H1 (cell line): ENCODE data around the gene HAT1. TPM values are rescaled to one million over a fixed set of nuclear protein-coding genes. Genes with fewer than 3 reads are reported as not detected.
"Not testable (repeated sequence)": the region's sequence is repeated elsewhere in the genome, so short reads cannot be mapped to it uniquely, and the experiment has no call there.

Source experiments
- CTCF ChIA-PET: fragments of 300-600 bp; sonication (Branson Sonifier 250); formaldehyde crosslinking; loops from one replicate; lab custom pipeline; 2021; ENCODE audit not compliant: partially characterized antibody; lab: Charles Lee
- POLR2A ChIA-PET: fragments of 300-600 bp; sonication (Branson Sonifier 250); formaldehyde crosslinking; loops from one replicate; lab custom pipeline; 2021; ENCODE audit warnings: inconsistent platforms; ENCODE audit not compliant: partially characterized antibody; lab: Charles Lee
- DNase-seq, 2 experiments: peaks; one replicate each; pipeline versions ENCODE4 v3.0.0 to v3.0.0-alpha.2; 2010 to 2022; ENCODE audit warnings: low spot score in 2 of 2, low read depth in 1 of 2, mixed read lengths in 1 of 2
- FAIRE-seq: peaks from 2 replicates; lab custom pipeline; 2011; peaks lifted over from hg19 to GRCh38; lab: Jason Lieb, UNC
- H2AFZ ChIP-seq: 2 replicates; pipeline ENCODE4 v1.8.1; 2012; ENCODE audit warnings: low read length, inconsistent platforms
- H2AK5ac ChIP-seq: 2 replicates; pipeline ENCODE4 v1.6.1; 2013; ENCODE audit warnings: low read depth, low read length
- H2BK120ac ChIP-seq: replicated peaks from 2 replicates; pipeline ENCODE3; 2013; ENCODE audit warnings: low read depth, low read length, inconsistent platforms
- H2BK12ac ChIP-seq: 2 replicates; pipeline ENCODE4 v1.6.1; 2013; ENCODE audit warnings: low read depth, low read length
- H2BK15ac ChIP-seq: 2 replicates; pipeline ENCODE4 v1.6.1; 2013; ENCODE audit warnings: low read length
- H2BK20ac ChIP-seq: 2 replicates; pipeline ENCODE4 v1.6.1; 2013; ENCODE audit warnings: low read length
- H2BK5ac ChIP-seq: 2 replicates; pipeline ENCODE4 v1.6.1; 2013; ENCODE audit warnings: low read depth, low read length
- H3K14ac ChIP-seq: 2 replicates; pipeline ENCODE4 v1.6.1; 2013; ENCODE audit warnings: inconsistent platforms; ENCODE audit not compliant: insufficient read length
- H3K18ac ChIP-seq: 2 replicates; pipeline ENCODE4 v1.6.1; 2013; ENCODE audit warnings: low read length; ENCODE audit errors: extremely low read depth
- H3K23ac ChIP-seq: 2 replicates; pipeline ENCODE4 v1.6.1; 2013; ENCODE audit warnings: inconsistent platforms; ENCODE audit not compliant: insufficient read length
- H3K23me2 ChIP-seq: 2 replicates; pipeline ENCODE4 v1.6.1; 2013; ENCODE audit warnings: low read depth, low read length
- H3K27ac ChIP-seq: 2 replicates; pipeline ENCODE4 v1.6.1; 2011; ENCODE audit warnings: low read depth, low read length, inconsistent platforms
- H3K27me3 ChIP-seq, 4 experiments: replicated peaks in 1 of 4; 1 replicate in 1 of 4; 2 replicates in 3 of 4; pipeline versions ENCODE4 v1.6.1 to v1.8.1; 2011 to 2013; ENCODE audit warnings: low read length in 3 of 4, mild to moderate bottlenecking in 3 of 4, inconsistent platforms in 2 of 4, mixed read lengths in 2 of 4, moderate library complexity in 1 of 4; ENCODE audit not compliant: control insufficient read depth in 3 of 4, insufficient read depth in 3 of 4; ENCODE audit errors: extremely low read depth in 1 of 4
- H3K36me3 ChIP-seq, 4 experiments: 2 replicates each; pipeline versions ENCODE4 v1.6.1 to v1.8.1; 2011 to 2013; ENCODE audit warnings: mild to moderate bottlenecking in 4 of 4, low read length in 3 of 4, moderate library complexity in 2 of 4, control low read depth in 1 of 4, inconsistent platforms in 1 of 4; ENCODE audit not compliant: insufficient read depth in 4 of 4, control insufficient read depth in 2 of 4
- H3K4ac ChIP-seq: replicated peaks from 2 replicates; pipeline ENCODE3; 2013; ENCODE audit warnings: low read length, low read depth, mixed read lengths, inconsistent platforms; ENCODE audit not compliant: insufficient read length
- H3K4me1 ChIP-seq, 4 experiments: replicated peaks in 1 of 4; 1 replicate in 1 of 4; 2 replicates in 3 of 4; pipeline versions ENCODE4 v1.6.1 to v1.8.1; 2011 to 2013; ENCODE audit warnings: low read length in 3 of 4, inconsistent platforms in 2 of 4, mixed read lengths in 1 of 4; ENCODE audit not compliant: insufficient read depth in 4 of 4, control insufficient read depth in 3 of 4
- H3K4me2 ChIP-seq, 2 experiments: 2 replicates each; pipeline versions ENCODE4 v1.6.1 to v1.8.1; 2011 to 2013; ENCODE audit warnings: low read depth in 2 of 2, low read length in 2 of 2, control low read depth in 1 of 2, inconsistent platforms in 1 of 2, mild to moderate bottlenecking in 1 of 2; ENCODE audit not compliant: insufficient read depth in 1 of 2
- H3K4me3 ChIP-seq, 4 experiments: fragments of 200-600, 300-600 bp in 1 of 4; sonication (generic), shearing (Covaris generic), sonication (Bioruptor Twin) in 1 of 4; 2 replicates each; pipeline versions ENCODE4 v1.5.1 to v1.8.1; 2011 to 2016; ENCODE audit warnings: low read length in 4 of 4, low read depth in 3 of 4, control low read depth in 2 of 4, inconsistent platforms in 2 of 4, mild to moderate bottlenecking in 2 of 4, mixed read lengths in 1 of 4, moderate library complexity in 1 of 4; ENCODE audit not compliant: insufficient read depth in 2 of 4; ENCODE audit errors: extremely low read depth in 1 of 4
- H3K56ac ChIP-seq: replicated peaks from 2 replicates; pipeline ENCODE3; 2013; ENCODE audit warnings: low read depth, mild to moderate bottlenecking, mixed read lengths, low read length, inconsistent platforms; ENCODE audit not compliant: insufficient read length
- H3K79me1 ChIP-seq: 2 replicates; pipeline ENCODE4 v1.6.1; 2013; ENCODE audit warnings: low read depth, low read length, control low read depth
- H3K79me2 ChIP-seq, 2 experiments: 2 replicates each; pipeline versions ENCODE4 v1.6.1 to v1.8.1; 2012 to 2013; ENCODE audit warnings: low read length in 2 of 2, mild to moderate bottlenecking in 2 of 2, inconsistent platforms in 1 of 2; ENCODE audit not compliant: insufficient read depth in 2 of 2, control insufficient read depth in 1 of 2
- H3K9ac ChIP-seq, 4 experiments: replicated peaks in 1 of 4; 1 replicate in 1 of 4; 2 replicates in 3 of 4; pipeline versions ENCODE4 v1.6.1 to v1.8.1; 2011 to 2013; ENCODE audit warnings: low read depth in 3 of 4, low read length in 3 of 4, control low read depth in 2 of 4, mild to moderate bottlenecking in 2 of 4, moderate library complexity in 2 of 4, inconsistent platforms in 1 of 4; ENCODE audit errors: extremely low read depth in 1 of 4
- H3K9me3 ChIP-seq, 2 experiments: 2 replicates each; pipeline versions ENCODE4 v1.6.1 to v1.8.1; 2012 to 2013; ENCODE audit warnings: mild to moderate bottlenecking in 2 of 2, moderate library complexity in 2 of 2, control low read depth in 1 of 2, inconsistent platforms in 1 of 2, low read depth in 1 of 2, low read length in 1 of 2, mixed read lengths in 1 of 2; ENCODE audit not compliant: insufficient read depth in 2 of 2
- H4K20me1 ChIP-seq, 2 experiments: replicated peaks in 1 of 2; 2 replicates each; pipeline versions ENCODE3 to v1.8.1; 2011 to 2013; ENCODE audit warnings: inconsistent platforms in 2 of 2, low read length in 2 of 2, mild to moderate bottlenecking in 1 of 2; ENCODE audit not compliant: insufficient read depth in 2 of 2, control insufficient read depth in 1 of 2
- H4K5ac ChIP-seq: 2 replicates; pipeline ENCODE4 v1.6.1; 2013; ENCODE audit warnings: low read length, low read depth, mixed read lengths, inconsistent platforms; ENCODE audit not compliant: insufficient read length
- H4K8ac ChIP-seq: 2 replicates; pipeline ENCODE4 v1.8.0; 2013; ENCODE audit warnings: mild to moderate bottlenecking, moderate library complexity, low read length, inconsistent platforms; ENCODE audit not compliant: insufficient read depth; ENCODE audit errors: extremely low read depth
- H4K91ac ChIP-seq: replicated peaks from 2 replicates; pipeline ENCODE3; 2013; ENCODE audit warnings: low read length, mixed read lengths, inconsistent platforms; ENCODE audit not compliant: insufficient read length
- WGBS, 2 experiments: shearing (Covaris generic) in 1 of 2; methylation state at CpG; one replicate each; pipeline versions ENCODE4 v1.1.6 to v1.1.7; 2013 to 2015; ENCODE audit warnings: low lambda C conversion rate in 2 of 2, mixed read lengths in 2 of 2, inconsistent platforms in 1 of 2, low coverage in 1 of 2, missing lambda C conversion rate in 1 of 2; ENCODE audit not compliant: insufficient replicate concordance in 2 of 2, insufficient coverage in 1 of 2, insufficient read length in 1 of 2; ENCODE audit errors: extremely low coverage in 1 of 2, missing lambda C conversion rate in 1 of 2; 5-methylcytosine and 5-hydroxymethylcytosine counted together
- polyA plus RNA-seq, 7 experiments: library from polyadenylated mRNA; depleted of rRNA in 3 of 7; stranded (reverse) in 5 of 7; unstranded in 2 of 7; fragments of >200 nt in 5 of 7; fragments of 200-250 nt in 2 of 7; gene quantifications; 1 replicate in 5 of 7; 2 replicates in 1 of 7; 4 replicates in 1 of 7; pipeline versions ENCODE4 v1.2.1 to v1.2.3, GENCODE V29; 2011 to 2013; ENCODE audit warnings: missing spikeins in 2 of 7, mixed read lengths in 2 of 7
- total RNA-seq: library from RNA; stranded (reverse); fragmentation: NEBNext Ultra II Directional; extraction: Animal tissue kit (Norgen Biotek cat#: 25700); gene quantifications from 2 replicates; pipeline ENCODE4 v1.2.1, GENCODE V29; 2021

The HAT1 gene
- total and polyA plus RNA-seq, 2 of the 8 experiments (the other 6 are each of a cell fraction or from before 2014, with no cell fraction given) = 44.6 to 74.2 TPM

- H3K23me2 ChIP-seq, H2BK5ac ChIP-seq, H3K18ac ChIP-seq, H2AK5ac ChIP-seq, H3K56ac ChIP-seq, H4K91ac ChIP-seq, H3K23ac ChIP-seq, FAIRE-seq, H2BK120ac ChIP-seq, POLR2A ChIA-PET, H2AFZ ChIP-seq, H2BK20ac ChIP-seq, H3K9ac ChIP-seq, H2BK15ac ChIP-seq, H4K8ac ChIP-seq, H4K20me1 ChIP-seq, H3K79me2 ChIP-seq, H3K4ac ChIP-seq, H3K4me2 ChIP-seq, H2BK12ac ChIP-seq, H4K5ac ChIP-seq, H3K14ac ChIP-seq, H3K4me1 ChIP-seq, DNase-seq, H3K9me3 ChIP-seq, H3K27me3 ChIP-seq, H3K27ac ChIP-seq, H3K79me1 ChIP-seq, H3K4me3 ChIP-seq: not testable (repeated sequence)
- CTCF ChIA-PET = interaction anchor here (1.1 kb wide), 2 partner anchors 121 to 122 kb away, joined by 3 read pairs; no protein-coding TSS in a partner anchor
- 100% methylated on average over 1 of the region's 1 CpG; no CpG with 5 or more reads in 1 of the 2 experiments for WGBS, 2 experiments
- peaks cover 0 to 22% (median 4%) of the 10 kb centered on the region in 4 experiments; a peak in 3 of 8 replicates for H3K36me3 ChIP-seq
Measured at GRCh38 chr2:171983924-171984323, 61.7 kb downstream of the HAT1 start.
